B cell (primary cell): Measurements from ENCODE around the gene PDZD2.

ENCODE experiments used
- CTCF ChIP-seq: fragments of 200-600 bp; IDR thresholded peaks from one replicate; pipeline ENCODE4 v1.8.0; 2022; ENCODE audit warnings: antibody characterized with exemption, mild to moderate bottlenecking
- EZH2 ChIP-seq: IDR thresholded peaks from 2 replicates; pipeline ENCODE4 v1.6.1; 2012; ENCODE audit warnings: borderline replicate concordance, low read depth, mild to moderate bottlenecking, moderate library complexity, low read length; ENCODE audit not compliant: insufficient read depth, poor library complexity, severe bottlenecking

GRCh38 chr5:32014096-32014745 is 375.3 kb downstream of the PDZD2 start:
- TF ChIP-seq CTCF, result no peak
- no peak for TF ChIP-seq EZH2
